NCI-H226 (cell line): Measurements from ENCODE around the gene KCNIP4.
"Not testable (repeated sequence)": the region's sequence is repeated elsewhere in the genome, so short reads cannot be mapped to it uniquely, and the experiment has no call there.

Source experiments
- DNase-seq: peaks from one replicate; pipeline ENCODE4 v3.0.0-alpha.2; 2015

Gene KCNIP4

GRCh38 chr4:20825505-20825904 lies 1123.1 kb downstream of the KCNIP4 start:
- DNase-seq: no peak

DNA sequence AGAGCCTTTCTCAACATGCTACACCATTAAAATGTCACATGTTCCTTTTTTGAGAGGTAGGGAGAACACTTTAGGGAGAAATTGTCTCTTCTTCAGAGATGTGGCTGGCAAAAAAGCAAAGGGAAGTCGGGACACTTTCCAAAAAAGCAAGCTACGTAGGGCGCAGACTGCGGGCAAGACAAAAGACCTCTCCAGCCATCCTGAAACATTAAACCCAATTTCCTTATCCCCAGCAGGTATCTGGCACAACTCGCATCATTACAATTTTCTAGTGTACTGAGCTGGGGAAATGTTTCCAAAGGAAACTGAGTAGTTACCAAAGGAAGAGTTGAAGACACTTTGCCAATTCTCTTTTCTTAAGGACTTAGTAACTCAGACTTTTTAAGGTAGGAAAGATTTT lies 1132.3 kb downstream of the KCNIP4 start:
- no peak for DNase-seq

DNA sequence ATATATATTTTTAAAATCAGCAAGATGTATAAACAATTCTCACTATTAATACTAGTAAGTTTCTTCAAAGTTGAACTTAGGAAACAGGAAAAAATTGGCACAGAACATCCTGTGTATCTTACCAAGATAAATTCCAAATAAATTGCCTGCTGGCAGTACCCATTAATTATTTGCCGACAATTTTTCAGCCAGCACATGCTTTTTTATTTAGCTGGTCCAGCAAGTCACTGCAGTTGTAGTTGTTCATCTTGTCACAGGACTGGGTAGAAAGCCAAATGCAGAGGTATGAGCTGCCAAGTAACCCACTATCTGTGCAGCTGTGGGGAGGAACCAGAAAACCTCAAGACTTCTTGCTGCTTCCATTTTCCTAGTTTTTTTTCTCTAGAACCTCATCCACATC lies 1134.9 kb downstream of the KCNIP4 start:
- no peak for DNase-seq

DNA sequence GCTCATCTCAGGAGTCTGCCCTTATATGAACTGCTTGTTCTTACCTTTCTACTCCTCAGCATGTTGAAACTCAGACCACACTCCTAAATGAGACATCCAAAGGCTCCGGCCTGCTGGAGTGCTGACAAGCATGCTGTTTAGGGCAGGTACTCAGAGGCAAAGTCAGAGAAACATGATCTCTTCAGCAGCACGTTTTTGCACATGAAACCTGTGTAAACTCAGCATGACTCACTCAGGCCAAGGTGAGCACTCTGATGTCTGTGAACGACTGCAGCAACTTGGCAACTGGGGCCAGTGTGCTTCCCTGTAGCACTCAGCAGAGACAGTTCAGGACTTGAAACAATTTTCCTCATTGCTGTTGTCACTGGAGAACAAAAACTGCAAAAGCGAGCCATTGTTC lies 1138.8 kb downstream of the KCNIP4 start:
- DNase-seq: peak; percentile 5

- DNase-seq: no peak
Observed at GRCh38 chr4:20805716-20806115, 1142.9 kb downstream of the KCNIP4 start.

GRCh38 chr4:20787940-20788665 lies 1160.5 kb downstream of the KCNIP4 start:
- DNase-seq: no peak

GRCh38 chr4:20783134-20783533 lies 1165.4 kb downstream of the KCNIP4 start:
- not testable (repeated sequence) for DNase-seq

DNA sequence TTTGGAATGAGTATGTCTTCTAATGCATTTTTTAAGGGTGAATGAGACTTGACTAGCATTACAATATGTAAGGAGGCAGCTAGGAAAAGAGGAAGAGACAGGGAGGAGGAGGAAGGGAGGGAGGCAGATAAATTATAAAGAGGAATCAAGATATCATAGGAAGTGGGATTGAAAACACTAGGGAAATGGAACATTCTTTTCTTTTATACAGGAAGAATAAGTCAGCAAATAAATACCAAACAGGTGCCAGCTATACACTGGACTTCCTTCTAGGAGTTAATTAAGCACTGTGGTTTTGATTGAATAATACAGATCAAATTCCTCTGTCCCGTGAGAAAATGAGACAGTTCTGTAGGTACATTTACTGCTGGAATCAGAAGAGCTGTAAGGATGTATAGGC lies 1169.7 kb downstream of the KCNIP4 start:
- peak; percentile 26 for DNase-seq

DNA sequence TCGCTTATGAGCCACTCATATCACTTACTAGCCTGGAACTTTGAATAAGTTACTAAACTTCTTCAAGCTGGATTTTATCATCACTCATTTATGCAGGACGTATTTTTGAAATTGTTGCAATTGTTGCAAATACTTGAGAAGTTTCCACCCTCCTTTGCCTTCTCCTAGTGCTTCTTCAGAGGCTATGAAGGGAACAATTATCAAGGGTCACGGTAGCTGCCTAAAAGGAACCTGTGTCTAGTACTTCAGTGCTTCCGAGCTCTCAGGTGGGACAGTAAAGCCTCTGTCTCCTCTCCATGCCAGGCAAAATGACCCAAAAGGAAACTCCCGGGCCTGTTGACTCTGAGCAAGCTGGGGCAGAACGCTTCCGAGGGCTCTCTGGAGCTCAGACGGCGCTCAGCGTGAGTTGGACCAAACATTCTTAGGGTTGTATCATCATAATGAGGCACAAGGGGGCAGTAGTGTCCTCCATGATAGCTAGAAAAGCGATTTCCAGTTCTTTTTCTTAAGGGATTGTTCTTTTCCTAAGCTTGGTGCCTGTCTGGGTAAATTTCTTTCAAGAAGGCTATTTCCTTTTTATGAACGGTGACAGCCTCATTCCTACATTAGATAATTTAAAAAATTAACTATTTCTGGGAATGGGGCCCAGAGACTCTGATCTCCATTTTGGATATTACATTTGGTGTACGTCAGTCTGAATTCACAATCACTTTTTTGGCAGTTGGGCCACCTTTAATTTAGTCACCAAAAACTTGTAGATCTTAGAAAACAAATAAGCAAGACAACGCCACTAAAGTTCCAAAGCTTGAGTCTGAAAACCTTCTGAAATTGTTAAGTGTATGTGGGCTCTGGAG lies 1175.2 kb downstream of the KCNIP4 start:
- DNase-seq: no peak

DNA sequence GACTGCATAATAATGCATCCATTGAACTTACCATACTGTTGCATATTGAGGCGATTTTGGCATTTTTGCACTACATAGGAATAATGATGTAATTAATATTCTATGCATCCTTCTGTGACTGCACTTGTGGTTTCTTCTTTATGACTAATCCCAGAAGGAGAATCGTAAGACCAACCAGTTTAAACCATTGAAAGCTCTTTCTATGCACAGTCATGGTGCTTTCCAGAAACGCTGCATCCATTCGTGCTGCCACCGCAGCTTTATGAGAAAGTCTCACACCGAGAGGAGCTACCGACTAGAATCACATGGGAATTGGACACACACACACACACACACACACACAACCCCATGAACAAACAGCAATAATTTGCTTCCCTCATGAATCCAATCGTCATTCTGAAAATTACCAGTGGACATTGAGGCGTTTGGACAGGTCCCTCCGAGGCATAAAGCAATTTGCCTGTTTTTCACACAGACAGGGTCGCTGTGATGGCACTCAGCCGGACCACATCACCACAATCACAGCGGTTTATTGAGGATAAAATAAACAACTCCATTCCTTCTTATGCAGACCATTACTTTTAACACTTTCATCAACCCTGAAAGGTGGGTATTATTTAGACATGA lies 1184.1 kb downstream of the KCNIP4 start:
- no peak for DNase-seq

- DNase-seq: no peak
Observed at GRCh38 chr4:20761826-20762225, 1186.7 kb downstream of the KCNIP4 start.

GRCh38 chr4:20761382-20761781 lies 1187.2 kb downstream of the KCNIP4 start:
- no peak for DNase-seq

- no peak for DNase-seq
Observed at GRCh38 chr4:20760053-20760452, 1188.5 kb downstream of the KCNIP4 start.

DNA sequence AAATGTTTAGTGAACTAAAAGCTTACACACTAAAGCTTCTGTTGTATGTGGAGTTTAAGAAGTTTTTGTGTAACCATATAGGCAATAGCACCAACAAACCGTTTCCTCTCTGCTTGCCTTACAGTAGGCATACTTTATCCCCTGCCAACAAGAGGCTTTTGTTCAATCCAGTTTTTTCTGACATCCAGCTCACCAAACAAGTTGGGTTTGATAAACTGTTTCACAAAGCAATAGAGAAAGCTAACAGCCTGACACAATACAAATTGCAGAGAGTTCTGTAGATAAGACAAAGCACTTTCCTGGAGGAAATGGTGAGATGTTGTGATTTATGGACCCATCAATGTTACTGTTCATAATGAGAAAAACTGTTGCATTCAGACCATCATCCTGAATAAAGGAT lies 1194.5 kb downstream of the KCNIP4 start:
- DNase-seq: no peak

DNA sequence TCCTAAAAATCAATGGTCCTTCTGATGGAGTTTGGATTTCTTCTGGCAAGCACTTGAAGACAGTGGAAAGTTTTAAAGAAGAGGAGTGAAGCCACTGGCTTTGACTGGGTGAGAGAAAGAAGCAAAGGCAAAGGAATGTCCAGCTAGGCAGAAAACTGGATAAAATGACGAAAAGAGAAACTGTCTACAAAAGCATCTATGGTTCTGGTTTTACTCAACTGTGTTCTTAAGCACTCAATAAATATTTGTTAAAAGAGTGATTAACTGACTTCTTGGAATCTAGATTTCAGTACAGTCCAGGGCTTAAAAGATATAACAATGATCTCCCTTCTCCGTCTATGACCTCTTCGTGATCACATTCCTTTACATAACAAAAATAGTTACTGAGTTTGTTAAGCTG lies 1195.9 kb downstream of the KCNIP4 start:
- no peak for DNase-seq

GRCh38 chr4:20746000-20746399 lies 1202.6 kb downstream of the KCNIP4 start:
- DNase-seq: not testable (repeated sequence)

DNA sequence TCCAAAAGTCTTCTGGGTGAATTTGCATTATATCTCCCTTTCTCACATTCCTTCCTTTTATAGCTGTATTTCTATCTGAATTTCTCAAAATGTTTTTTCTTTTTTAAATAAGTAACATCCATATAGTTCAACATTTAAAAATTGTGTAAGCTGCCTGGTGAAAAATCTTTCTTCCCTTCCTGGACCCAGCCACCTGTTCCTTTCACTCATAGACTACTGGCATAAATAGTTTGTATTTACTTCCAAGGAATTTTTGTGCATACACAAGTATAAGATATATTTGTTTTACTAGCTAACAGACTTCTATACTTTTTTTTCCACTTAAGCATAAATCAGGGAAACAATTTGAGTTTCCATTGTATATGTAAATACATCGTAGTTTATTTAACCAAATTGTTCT lies 1212.6 kb downstream of the KCNIP4 start:
- DNase-seq: no peak

GRCh38 chr4:20724915-20725314 lies 1223.7 kb downstream of the KCNIP4 start:
- no peak for DNase-seq

DNA sequence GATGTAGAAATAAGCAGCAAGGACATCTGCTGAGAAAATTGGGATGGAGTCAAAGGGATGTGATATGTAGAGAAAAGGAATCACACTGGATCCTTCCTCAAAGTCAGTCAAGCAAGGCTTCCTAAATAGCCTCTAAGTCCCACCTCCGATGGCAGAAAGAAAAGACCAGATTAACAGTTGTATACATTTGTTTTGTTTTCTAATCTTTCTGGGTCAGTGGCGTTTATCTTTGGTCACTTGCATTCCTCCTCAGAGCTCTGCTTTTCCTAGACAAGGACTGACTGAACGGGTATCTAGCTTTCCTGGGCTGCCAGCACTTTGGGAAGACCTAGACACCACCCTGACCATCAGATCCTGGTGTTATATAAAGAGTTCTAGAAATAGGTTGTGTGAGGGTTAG lies 1225.1 kb downstream of the KCNIP4 start:
- DNase-seq: no peak

DNA sequence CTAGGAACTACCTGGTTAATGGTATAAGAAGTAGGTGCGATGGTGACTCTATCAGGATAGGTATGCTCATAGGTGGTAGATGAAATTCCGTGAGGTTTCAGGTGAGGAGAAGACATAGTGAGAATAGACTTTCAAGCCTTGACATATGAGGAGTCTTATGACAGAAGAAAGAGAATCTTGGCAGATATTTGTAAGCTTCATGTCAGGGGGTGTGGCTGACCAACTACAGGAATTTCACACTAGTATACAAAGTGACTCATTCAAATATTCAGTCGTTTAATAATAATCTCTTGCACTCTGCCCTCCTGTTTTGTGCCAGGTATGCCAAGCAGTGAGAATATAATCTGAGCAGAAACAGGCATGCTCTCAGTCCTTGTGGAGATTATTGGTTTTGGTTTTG lies 1225.6 kb downstream of the KCNIP4 start:
- DNase-seq: peak; percentile 37

- no peak for DNase-seq
Observed at GRCh38 chr4:20711335-20711734, 1237.2 kb downstream of the KCNIP4 start.

GRCh38 chr4:20700007-20700761 lies 1248.4 kb downstream of the KCNIP4 start, which contains the start of gene PACRGL:
Gene PACRGL, plus strand, starts transcription at chr4:20700458. Its CDS starts 4,024 bp downstream, at chr4:20704482.
- peak; percentile 90 for DNase-seq

DNA sequence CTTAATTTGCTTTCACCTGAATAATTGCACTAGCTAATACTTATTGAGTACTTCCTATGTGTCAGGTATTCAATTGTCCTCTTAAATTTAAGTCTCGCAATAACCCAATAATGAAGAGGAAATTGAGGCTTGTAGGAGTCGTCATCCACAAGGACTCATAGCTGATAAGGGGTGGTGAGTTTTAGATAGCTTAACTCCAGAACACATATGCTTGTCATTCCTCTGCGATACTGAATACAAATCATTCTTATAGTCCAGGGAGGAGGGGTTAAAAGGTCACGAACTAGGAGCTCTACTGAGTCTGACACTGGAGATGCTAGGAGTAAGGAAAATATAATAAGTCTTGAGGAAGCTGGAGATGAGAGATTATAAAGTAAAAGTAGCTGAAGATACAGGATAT lies 1249.8 kb downstream of the KCNIP4 start:
- DNase-seq: peak; percentile 77
